SU-DHL-6 (cell line): ENCODE measurements around the gene FFAR1.

Experiments used
- H2AFZ ChIP-seq: fragments of 200-600 bp; sonication (generic); 2 replicates; pipeline ENCODE4 v1.6.1; 2014; ENCODE audit warnings: low read depth, mild to moderate bottlenecking, moderate library complexity, mixed read lengths, antibody characterized with exemption, low read length; ENCODE audit not compliant: severe bottlenecking
- H3F3A ChIP-seq: fragments of 200-600 bp; shearing (Covaris generic); 2 replicates; pipeline ENCODE4 v1.6.0; 2016; ENCODE audit warnings: antibody characterized with exemption, mild to moderate bottlenecking; ENCODE audit not compliant: insufficient read depth
- H3K27ac ChIP-seq: fragments of 200-600 bp; sonication (generic); 2 replicates; pipeline ENCODE4 v1.5.1; 2016; ENCODE audit warnings: low read depth, mild to moderate bottlenecking, low read length, moderate library complexity, mixed read lengths
- H3K27me3 ChIP-seq: fragments of 200-600 bp; sonication (generic), shearing (Covaris generic); 2 replicates; pipeline ENCODE4 v1.6.0; 2014; ENCODE audit warnings: mild to moderate bottlenecking, low read length
- H3K36me3 ChIP-seq: fragments of 200-600 bp; sonication (generic); 2 replicates; pipeline ENCODE4 v1.6.1; 2014; ENCODE audit warnings: mild to moderate bottlenecking, low read length, mixed read lengths
- H3K4me2 ChIP-seq: fragments of 300-600, 200-600 bp; shearing (Covaris generic), sonication (generic); 2 replicates; pipeline ENCODE4 v1.6.0; 2014; ENCODE audit warnings: low read length, low read depth, mild to moderate bottlenecking; ENCODE audit not compliant: poor library complexity, severe bottlenecking
- H3K4me3 ChIP-seq: fragments of 200-600 bp; sonication (generic); 2 replicates; pipeline ENCODE4 v1.5.1; 2014; ENCODE audit warnings: antibody characterized with exemption, low read length, mild to moderate bottlenecking, mixed read lengths; ENCODE audit not compliant: insufficient read depth, poor library complexity, severe bottlenecking
- H3K79me2 ChIP-seq: fragments of 200-600 bp; sonication (generic); 2 replicates; pipeline ENCODE4 v1.6.1; 2014; ENCODE audit warnings: mild to moderate bottlenecking, low read length, moderate library complexity; ENCODE audit not compliant: insufficient read depth
- H3K9ac ChIP-seq: fragments of 200-600 bp; sonication (generic); 2 replicates; pipeline ENCODE4 v1.7.0; 2014; ENCODE audit warnings: mild to moderate bottlenecking, low read length
- H3K9me2 ChIP-seq: fragments of 200-600 bp; sonication (generic); replicated peaks from 2 replicates; pipeline ENCODE4 v1.6.1; 2014; ENCODE audit warnings: low read length; ENCODE audit not compliant: insufficient read depth
- H3K9me3 ChIP-seq: fragments of 200-600 bp; sonication (generic); 2 replicates; pipeline ENCODE4 v1.6.1; 2014; ENCODE audit warnings: low read length, mixed read lengths; ENCODE audit not compliant: insufficient read depth
- H4K20me1 ChIP-seq: fragments of 200-600 bp; sonication (generic); 2 replicates; pipeline ENCODE4 v1.6.1; 2014; ENCODE audit warnings: low read depth, mild to moderate bottlenecking, antibody characterized with exemption, low read length, moderate library complexity, mixed read lengths
- CTCF ChIP-seq: fragments of 200-600 bp; sonication (generic); IDR thresholded peaks from one replicate; pipeline ENCODE4 v1.5.1; 2017; ENCODE audit warnings: antibody characterized with exemption, mild to moderate bottlenecking, low read length, moderate library complexity; ENCODE audit not compliant: insufficient read depth, poor library complexity, severe bottlenecking
- EZH2phosphoT487 ChIP-seq: fragments of 200-600 bp; sonication (generic), shearing (Covaris generic); conservative IDR thresholded peaks from 2 replicates; pipeline ENCODE4 v1.6.1; 2018; ENCODE audit warnings: mild to moderate bottlenecking, antibody characterized with exemption, low read length, moderate library complexity, mixed read lengths

FFAR1 gene

DNA sequence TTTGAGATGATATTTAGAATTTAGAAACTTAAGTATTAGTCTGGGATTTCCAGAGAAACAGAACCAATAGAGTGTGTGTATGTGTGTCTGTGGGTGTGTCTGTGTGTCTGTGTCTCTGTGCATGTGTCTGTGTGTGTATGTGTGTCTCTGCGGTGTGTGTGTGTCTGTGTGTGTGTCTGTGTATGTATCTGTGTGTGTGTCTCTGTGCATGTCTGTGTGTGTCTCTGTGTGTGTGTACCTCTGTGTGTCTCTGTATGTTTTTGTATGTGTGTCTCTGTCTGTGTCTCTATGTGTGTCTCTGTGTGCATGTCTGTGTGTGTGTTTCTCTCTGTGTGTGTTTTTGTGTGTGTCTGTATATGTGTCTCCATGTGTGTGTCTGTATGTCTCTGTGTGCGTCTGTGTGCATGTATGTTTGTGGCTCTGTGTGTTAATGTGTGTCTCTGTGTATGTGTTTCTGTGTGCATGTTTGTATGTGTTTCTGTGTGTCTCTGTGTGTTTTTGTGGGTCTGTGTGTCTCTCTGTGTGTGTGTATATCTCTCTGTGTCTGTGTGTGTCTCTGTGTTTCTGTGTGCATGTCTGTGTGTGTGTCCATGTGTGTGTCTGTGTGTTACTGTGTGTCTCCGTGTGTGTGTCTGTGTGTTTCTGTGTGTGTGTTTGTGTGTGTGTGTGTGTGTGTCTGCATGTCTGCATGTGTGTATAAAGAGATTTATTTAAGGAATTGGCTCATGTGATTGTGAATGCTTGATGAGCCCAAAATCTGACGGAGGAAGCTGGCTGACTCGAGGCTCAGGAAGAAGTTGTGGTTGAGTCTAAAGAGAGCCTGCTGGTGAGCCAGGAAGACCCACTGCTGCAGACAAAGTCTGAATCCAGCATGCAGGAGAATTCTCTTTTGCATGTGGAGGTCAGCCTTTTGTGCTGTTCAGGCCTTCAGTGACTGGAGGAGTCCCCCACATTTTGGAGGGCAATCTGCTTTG, 45.3 kb downstream of the FFAR1 start:
- Histone ChIP-seq H3K79me2 (no peaks in the 10 kb centered on the region), H3K9me3 (peaks cover 4% of the 10 kb centered on the region; the same call in 1 of the 2 replicates), H3K9ac (no peak overlapping the region), H2AFZ (no peak overlapping the region), H3K4me2 (no peak overlapping the region), H3F3A (no peaks in the 10 kb centered on the region), H4K20me1 (no peaks in the 10 kb centered on the region), H3K27ac (no peak overlapping the region), H3K4me3 (no peak overlapping the region), H3K9me2 (no peaks in the 10 kb centered on the region), H3K36me3 (no peaks in the 10 kb centered on the region), H3K27me3 (no peaks in the 10 kb centered on the region)
- no peak for TF ChIP-seq EZH2phosphoT487
- no peak for TF ChIP-seq CTCF

GRCh38 chr19:35395382-35396199, 47.9 kb downstream of the FFAR1 start:
- H3K9me2 ChIP-seq = no peaks in the 10 kb centered on the region
- no peaks in the 10 kb centered on the region for H3K9me3 ChIP-seq
- no peak overlapping the region for H3K4me3 ChIP-seq
- no peaks in the 10 kb centered on the region for H3K79me2 ChIP-seq
- TF ChIP-seq EZH2phosphoT487 (no peak), CTCF (no peak)
- no peaks in the 10 kb centered on the region for H3F3A ChIP-seq
- no peak overlapping the region for H3K27ac ChIP-seq
- H2AFZ ChIP-seq = no peak overlapping the region
- no peaks in the 10 kb centered on the region for H3K36me3 ChIP-seq
- H3K4me2 ChIP-seq = no peak overlapping the region
- no peak overlapping the region for H3K9ac ChIP-seq
- no peaks in the 10 kb centered on the region for H3K27me3 ChIP-seq
- H4K20me1 ChIP-seq = no peaks in the 10 kb centered on the region

DNA sequence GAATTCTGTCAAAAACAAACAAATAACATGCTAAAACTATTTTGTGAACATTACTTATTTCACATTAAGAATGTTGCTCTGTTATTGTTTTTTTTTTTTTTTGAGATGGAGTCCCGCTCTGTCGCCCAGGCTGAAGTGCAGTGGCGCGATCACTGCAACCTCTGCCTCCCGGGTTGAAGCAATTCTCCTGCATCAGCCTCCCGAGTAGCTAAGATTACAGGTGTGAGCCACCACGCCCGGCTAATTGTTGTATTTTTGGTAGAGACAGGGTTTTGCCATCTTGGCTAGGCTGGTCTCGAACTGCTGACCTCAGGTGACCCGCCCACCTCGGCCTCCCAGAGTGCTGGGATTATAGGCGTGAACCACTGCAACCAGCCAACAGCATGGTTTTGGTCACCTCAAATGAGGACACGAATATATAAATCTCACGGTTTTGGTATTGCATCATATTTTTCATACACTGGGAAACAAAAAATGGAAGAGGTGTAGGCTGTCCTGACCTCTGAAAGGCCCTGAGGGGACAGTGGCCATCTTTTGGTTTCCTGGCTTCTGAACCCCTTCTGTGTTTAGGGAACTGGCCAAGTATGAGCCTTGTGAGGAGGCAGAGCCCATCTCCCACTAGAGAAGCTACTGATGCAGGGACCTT, 48.7 kb downstream of the FFAR1 start:
- Histone ChIP-seq H3K4me3 (no peak overlapping the region), H3K9ac (no peak overlapping the region), H3K79me2 (no peaks in the 10 kb centered on the region), H3K36me3 (no peaks in the 10 kb centered on the region), H3K9me2 (no peaks in the 10 kb centered on the region), H4K20me1 (no peaks in the 10 kb centered on the region), H3F3A (no peaks in the 10 kb centered on the region), H3K27ac (no peak overlapping the region), H3K9me3 (no peaks in the 10 kb centered on the region), H3K27me3 (no peaks in the 10 kb centered on the region), H2AFZ (no peak overlapping the region), H3K4me2 (no peak overlapping the region)
- no peak for TF ChIP-seq CTCF
- no peak for TF ChIP-seq EZH2phosphoT487
